DOHH2 (cell line): Measurements from ENCODE around the gene CRACR2A.

Source experiments
- H3F3A ChIP-seq: fragments of 200-600 bp; sonication (generic), shearing (Covaris generic); 2 replicates; pipeline ENCODE4 v1.6.0; 2016; ENCODE audit warnings: antibody characterized with exemption, mild to moderate bottlenecking; ENCODE audit not compliant: control insufficient read depth, insufficient read depth
- H3K27ac ChIP-seq: fragments of 200-600 bp; sonication (generic); 2 replicates; pipeline ENCODE4 v1.5.1; 2014; ENCODE audit warnings: low read depth, mild to moderate bottlenecking, low read length, moderate library complexity
- H3K27me3 ChIP-seq: fragments of 200-600 bp; sonication (generic); 2 replicates; pipeline ENCODE4 v1.6.1; 2014; ENCODE audit warnings: mild to moderate bottlenecking, low read length, mixed read lengths; ENCODE audit not compliant: control insufficient read depth
- H3K36me3 ChIP-seq: fragments of 200-600 bp; sonication (generic); 2 replicates; pipeline ENCODE4 v1.6.1; 2014; ENCODE audit warnings: mild to moderate bottlenecking, low read length, moderate library complexity, mixed read lengths; ENCODE audit not compliant: control insufficient read depth
- H3K4me1 ChIP-seq: fragments of 200-600 bp; sonication (generic); 2 replicates; pipeline ENCODE4 v1.6.1; 2014; ENCODE audit warnings: mild to moderate bottlenecking, low read length, mixed read lengths; ENCODE audit not compliant: control insufficient read depth
- H3K4me2 ChIP-seq: fragments of 200-600 bp; sonication (generic); 2 replicates; pipeline ENCODE4 v1.6.0; 2014; ENCODE audit warnings: mild to moderate bottlenecking, low read length, moderate library complexity
- H3K4me3 ChIP-seq: fragments of 200-600 bp; sonication (generic); 2 replicates; pipeline ENCODE4 v1.5.1; 2014; ENCODE audit warnings: mild to moderate bottlenecking, low read length, mixed read lengths
- H3K79me2 ChIP-seq: fragments of 200-600 bp; sonication (generic); 2 replicates; pipeline ENCODE4 v1.6.1; 2014; ENCODE audit warnings: mild to moderate bottlenecking, low read length, mixed read lengths; ENCODE audit not compliant: control insufficient read depth
- H3K9me2 ChIP-seq: fragments of 200-600 bp; sonication (generic); replicated peaks from 2 replicates; pipeline ENCODE4 v1.6.1; 2014; ENCODE audit warnings: mild to moderate bottlenecking, low read length, mixed read lengths; ENCODE audit not compliant: control insufficient read depth
- H3K9me3 ChIP-seq: fragments of 200-600 bp; sonication (generic); 2 replicates; pipeline ENCODE4 v1.6.1; 2014; ENCODE audit warnings: antibody characterized with exemption, low read length, mixed read lengths; ENCODE audit not compliant: control insufficient read depth, insufficient read depth
- H4K20me1 ChIP-seq: fragments of 200-600 bp; sonication (generic); 2 replicates; pipeline ENCODE4 v1.6.0; 2014; ENCODE audit warnings: low read depth, mild to moderate bottlenecking, antibody characterized with exemption, low read length, moderate library complexity; ENCODE audit not compliant: control insufficient read depth, insufficient read depth
- EZH2phosphoT487 ChIP-seq: fragments of 200-600 bp; sonication (generic); IDR thresholded peaks from 2 replicates; pipeline ENCODE4 v1.6.1; 2017; ENCODE audit warnings: borderline replicate concordance, mild to moderate bottlenecking, antibody characterized with exemption, low read length, moderate library complexity, mixed read lengths
- TF ChIP-seq, protein P1 (sequence below): fragments of 200-600 bp; sonication (generic); IDR thresholded peaks from one replicate; pipeline ENCODE4 v1.5.1; 2014; ENCODE audit warnings: antibody characterized with exemption, mild to moderate bottlenecking, low read depth, low read length; ENCODE audit not compliant: poor library complexity, severe bottlenecking

Gene CRACR2A

DNA sequence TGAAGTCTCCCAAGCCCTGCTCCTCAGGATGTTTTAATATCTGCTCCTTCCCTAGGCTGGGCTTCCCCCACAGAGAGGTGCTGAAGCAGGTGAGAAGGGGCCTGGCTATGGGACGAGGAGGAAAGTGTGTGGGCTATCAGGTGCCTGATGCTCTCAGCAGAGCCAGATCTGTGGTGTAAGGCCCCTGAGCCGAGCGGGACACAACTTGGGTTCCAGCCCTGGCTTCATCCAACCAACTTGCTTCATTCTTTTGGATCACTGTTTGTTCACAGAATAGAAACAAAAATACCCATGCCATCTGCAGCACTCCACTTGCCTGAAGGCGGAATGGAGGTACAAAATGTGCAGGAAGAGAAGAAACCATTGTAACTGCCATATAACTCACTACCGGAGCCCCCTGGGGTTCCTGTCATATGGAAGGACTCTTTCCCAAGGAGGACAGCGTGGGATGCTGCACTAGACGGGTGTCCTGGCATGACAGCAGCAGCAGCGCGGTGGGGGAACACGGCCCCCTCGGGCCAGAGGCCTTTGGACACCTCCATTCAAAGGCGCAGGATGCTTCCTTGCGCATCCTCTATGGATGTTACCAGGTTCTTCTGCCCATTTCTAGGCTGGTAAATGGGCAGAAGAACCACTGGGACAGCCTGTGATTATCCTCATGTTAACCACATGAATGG is 95.8 kb downstream of the CRACR2A start:
- Histone ChIP-seq H3K27ac (no peak overlapping the region), H3K79me2 (no peaks in the 10 kb centered on the region), H3K4me3 (no peak overlapping the region), H3K27me3 (no peaks in the 10 kb centered on the region), H3K9me2 (no peaks in the 10 kb centered on the region), H3K4me2 (no peak overlapping the region), H3K36me3 (peaks cover 40% of the 10 kb centered on the region), H3K4me1 (peaks cover 8% of the 10 kb centered on the region), H3K9me3 (no peaks in the 10 kb centered on the region), H4K20me1 (no peaks in the 10 kb centered on the region), H3F3A (no peaks in the 10 kb centered on the region)
- TF ChIP-seq, protein P1, sequence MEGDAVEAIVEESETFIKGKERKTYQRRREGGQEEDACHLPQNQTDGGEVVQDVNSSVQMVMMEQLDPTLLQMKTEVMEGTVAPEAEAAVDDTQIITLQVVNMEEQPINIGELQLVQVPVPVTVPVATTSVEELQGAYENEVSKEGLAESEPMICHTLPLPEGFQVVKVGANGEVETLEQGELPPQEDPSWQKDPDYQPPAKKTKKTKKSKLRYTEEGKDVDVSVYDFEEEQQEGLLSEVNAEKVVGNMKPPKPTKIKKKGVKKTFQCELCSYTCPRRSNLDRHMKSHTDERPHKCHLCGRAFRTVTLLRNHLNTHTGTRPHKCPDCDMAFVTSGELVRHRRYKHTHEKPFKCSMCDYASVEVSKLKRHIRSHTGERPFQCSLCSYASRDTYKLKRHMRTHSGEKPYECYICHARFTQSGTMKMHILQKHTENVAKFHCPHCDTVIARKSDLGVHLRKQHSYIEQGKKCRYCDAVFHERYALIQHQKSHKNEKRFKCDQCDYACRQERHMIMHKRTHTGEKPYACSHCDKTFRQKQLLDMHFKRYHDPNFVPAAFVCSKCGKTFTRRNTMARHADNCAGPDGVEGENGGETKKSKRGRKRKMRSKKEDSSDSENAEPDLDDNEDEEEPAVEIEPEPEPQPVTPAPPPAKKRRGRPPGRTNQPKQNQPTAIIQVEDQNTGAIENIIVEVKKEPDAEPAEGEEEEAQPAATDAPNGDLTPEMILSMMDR = no peak
- no peak for TF ChIP-seq EZH2phosphoT487

DNA sequence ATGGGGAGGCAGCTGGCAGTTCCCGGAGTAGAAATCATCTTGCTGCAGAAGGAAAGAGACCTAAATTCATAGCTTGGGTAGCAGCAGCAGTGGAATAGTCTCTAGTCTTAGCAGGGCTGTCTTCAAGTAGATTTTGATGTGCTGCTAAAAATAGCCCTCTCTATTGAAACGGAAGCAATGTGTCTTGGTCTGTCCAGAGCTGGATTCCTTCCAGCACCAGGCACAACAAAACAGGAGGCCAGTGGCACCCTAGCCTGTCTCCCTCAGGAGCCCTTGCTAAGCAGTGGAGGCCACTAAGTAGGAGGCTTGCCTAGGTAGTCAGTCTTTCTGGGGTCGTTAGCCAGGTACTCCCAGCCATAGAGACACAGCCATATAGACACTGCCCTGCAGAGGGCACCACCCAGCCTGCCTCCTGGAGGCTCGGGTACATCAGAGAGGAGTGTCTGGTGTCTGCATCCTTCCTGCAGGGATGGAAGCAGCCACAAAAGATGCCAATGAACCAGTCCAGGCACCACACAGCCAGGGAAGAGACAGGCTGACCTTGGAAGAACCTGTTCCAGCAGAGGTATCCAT is 97.5 kb downstream of the CRACR2A start:
- Histone ChIP-seq H3K9me3 (no peaks in the 10 kb centered on the region), H3K9me2 (no peaks in the 10 kb centered on the region), H3K4me1 (peaks cover 8% of the 10 kb centered on the region), H3K4me3 (no peak overlapping the region), H3K27me3 (no peaks in the 10 kb centered on the region), H3K27ac (no peak overlapping the region), H3K36me3 (peaks cover 41% of the 10 kb centered on the region), H3F3A (no peaks in the 10 kb centered on the region), H3K79me2 (no peaks in the 10 kb centered on the region), H3K4me2 (no peak overlapping the region), H4K20me1 (no peaks in the 10 kb centered on the region)
- TF ChIP-seq, protein P1 = peak; percentile 60
- no peak for TF ChIP-seq EZH2phosphoT487

DNA sequence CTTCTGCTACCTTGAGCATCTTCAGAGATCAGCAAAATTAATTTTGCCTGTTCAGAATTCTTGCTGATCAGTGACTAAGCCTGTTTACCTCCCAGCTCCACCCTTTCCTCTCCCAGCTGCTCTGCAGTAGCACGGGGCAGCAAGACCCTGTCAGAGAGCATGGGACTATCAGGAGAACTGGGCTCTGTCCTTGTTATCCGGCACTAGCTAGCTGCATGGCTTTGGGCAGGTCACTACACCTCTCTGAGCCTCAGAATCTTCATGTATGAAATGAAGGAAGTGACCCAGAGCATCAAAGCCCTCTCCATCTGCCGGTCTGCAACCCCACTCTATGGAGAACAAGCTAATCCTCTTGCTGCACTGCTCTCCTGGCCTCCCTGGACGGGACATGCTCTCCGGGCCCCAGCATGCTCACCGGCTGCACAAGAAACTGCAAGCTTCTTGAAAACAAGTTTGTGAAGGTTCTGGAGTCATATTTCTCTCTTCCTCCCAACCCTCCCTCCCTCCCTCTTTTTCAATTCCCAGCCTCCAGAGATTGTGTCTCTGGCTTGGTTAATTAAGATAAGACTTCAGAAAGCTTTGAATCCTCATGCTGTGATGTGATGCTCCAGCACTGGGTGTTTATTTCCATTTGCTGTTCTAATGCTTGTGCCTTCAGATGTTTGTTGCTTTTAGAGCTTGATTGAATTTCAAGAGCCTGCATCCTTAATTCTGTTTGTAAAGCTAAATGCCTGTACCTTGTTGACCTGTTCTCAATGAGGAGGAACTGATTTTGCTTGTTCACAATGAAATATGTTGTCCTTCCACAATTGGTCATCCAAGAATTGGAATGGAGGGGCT is 101.1 kb downstream of the CRACR2A start:
- no peak overlapping the region for H3K27ac ChIP-seq
- no peaks in the 10 kb centered on the region for H3K27me3 ChIP-seq
- no peaks in the 10 kb centered on the region for H3K79me2 ChIP-seq
- peaks cover 27% of the 10 kb centered on the region for H3K4me1 ChIP-seq
- no peaks in the 10 kb centered on the region for H4K20me1 ChIP-seq
- H3K4me2 ChIP-seq = no peak overlapping the region
- no peaks in the 10 kb centered on the region for H3K9me3 ChIP-seq
- no peak for TF ChIP-seq EZH2phosphoT487
- TF ChIP-seq, protein P1 = no peak
- H3F3A ChIP-seq = no peaks in the 10 kb centered on the region
- peaks cover 37% of the 10 kb centered on the region for H3K36me3 ChIP-seq
- no peak overlapping the region for H3K4me3 ChIP-seq
- no peaks in the 10 kb centered on the region for H3K9me2 ChIP-seq
